ENCODE measurements around the gene CGB1.

The CGB1 gene

DNA sequence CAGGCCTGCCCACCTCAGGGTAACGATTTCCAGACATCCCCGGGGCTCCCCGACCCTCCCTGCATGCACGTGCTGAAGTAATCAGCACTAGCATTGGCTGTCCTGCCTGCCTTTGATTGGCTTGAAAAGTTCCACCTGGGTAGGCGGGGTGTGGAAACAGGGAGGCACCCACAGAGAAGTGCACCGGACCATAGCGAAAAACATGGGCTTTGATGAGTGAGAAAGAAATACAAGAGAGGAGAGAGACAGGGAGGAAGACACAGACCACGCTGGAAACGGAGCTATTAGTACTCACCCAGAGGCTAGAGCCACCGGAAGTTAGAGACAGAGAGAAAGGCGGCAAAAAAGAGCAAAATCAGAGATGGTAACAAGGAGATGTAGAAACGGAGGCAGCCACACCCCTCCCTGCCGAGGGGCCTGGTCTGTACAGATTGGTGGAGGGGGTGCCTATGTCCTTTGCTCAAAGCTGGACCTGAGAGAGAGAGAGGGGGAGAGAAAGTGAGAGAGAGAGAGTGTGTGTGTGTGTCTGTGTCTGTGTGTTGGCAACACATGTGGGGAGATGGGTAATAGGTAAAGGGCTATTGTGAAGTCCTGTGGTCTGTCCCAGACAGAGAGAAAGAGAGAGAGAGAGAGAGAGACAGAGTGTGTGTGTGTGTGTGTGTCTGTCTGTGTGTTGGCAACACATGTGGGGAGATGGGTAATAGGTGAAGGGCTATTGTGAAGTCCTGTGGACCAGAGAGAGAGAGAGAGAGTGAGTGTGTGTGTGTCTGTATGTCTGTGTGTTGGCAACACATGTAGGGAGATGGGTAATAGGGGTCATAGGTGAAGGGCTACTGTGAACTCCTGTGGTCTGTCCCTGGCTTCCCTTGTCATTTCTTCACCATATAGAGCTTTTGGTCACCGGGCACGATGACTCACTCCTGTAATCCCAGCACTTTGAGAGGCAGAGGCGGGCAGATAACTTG, 15.5 kb downstream of the CGB1 start:
- no peak for DNase-seq

DNA sequence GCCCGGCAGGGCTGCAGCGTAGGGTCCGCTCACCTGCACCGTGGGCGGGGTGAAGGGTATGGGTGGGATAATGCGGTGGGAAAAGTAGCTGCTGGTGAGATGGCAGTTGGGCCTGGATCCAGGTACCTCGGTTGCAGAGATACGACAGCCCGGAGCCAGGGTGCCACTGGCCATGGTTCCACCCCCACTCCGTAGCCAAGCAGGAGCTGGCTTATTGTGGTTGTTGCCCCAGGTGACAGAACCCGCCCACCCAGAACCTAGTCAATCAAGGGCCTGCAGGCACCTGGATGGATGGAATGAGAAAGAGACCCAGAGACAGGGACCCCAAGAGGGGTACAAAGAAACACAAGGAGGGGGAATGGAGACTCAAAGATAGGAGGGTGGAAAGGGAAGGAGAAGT, 16.4 kb downstream of the CGB1 start:
- no peak for DNase-seq

GRCh38 chr19:49019242-49019932, 17.3 kb downstream of the CGB1 start:
- peak; percentile 83 for DNase-seq

DNA sequence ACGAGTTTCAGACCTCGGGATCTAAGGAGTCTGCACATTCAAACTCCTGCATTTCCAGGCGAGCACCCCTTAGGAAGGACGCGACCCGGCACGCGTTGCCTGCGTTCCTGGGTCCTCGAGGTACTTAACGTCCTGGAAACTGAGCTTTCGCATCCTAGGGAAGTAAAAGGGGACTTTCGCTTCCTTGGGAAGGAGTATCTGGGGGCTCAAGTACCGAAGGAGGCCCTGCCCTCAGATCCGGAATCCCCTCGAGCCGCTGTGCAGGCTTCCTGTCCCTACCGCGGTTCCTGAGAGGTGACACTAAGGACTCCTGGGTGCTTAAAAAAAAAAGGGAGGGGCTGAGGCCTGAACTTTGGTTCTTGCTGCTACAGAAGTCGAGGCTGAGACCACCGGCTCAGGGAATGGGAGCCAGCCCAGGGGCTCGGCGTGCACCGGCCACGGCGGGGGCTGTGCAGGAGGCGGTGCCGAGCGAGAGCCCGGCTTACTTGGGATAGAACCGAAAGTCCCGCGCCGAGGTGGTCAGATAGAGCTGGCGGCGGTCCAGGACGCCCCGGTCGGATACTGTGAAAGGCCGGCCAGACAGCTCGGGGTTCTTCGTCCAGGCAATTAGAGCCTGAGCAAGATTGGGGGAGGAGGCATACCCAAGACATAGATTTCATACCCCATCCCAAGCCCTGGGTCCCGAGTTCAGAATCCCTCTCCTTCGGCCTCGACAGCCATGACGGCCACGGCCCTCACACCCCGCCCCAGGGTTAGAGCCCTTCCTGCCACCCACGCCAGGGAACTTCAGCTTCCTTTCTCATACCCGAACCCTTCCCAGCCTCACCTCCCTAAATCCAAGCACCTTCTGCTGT, 18.1 kb downstream of the CGB1 start:
- DNase-seq = peak; percentile 37

GRCh38 chr19:49017666-49018351, 18.9 kb downstream of the CGB1 start:
- DNase-seq = peak; percentile 76

DNA sequence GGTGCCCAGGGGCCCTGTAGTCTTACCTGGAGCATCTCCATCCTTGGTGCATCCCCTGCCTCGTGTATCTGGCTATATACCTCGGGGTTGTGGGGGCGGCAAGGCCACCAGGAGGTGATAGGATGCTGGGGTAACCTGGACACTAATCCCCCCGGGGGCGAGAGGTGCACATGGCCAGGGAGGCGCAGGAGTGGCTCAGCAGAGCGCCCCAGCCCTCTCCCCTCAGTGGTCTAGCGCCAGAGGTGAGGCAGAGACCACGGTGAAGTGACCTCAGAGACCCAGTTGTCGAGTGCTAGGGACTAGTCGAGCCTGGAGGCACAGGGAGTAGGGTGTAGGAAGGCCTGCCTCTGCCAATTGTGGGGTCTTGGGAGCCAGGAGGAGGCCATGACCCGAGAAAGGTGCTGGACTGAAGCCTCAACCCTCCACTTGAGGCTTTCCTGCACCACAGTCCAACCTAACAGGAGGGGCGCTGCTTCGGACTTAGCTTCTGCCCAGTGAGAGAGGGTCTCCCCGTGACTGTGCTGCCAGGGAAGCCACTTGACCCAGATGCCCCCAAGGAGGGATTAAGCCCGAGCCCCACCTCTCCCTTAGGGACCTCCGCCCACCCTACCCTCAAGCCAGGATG, 19.5 kb downstream of the CGB1 start, which contains the start of gene LHB:
Gene LHB, minus strand, starts transcription at position 51 of the 625 bp plus-strand sequence. Its CDS starts 10 bp downstream, at position 41.
- DNase-seq = no peak

- no peak for DNase-seq
These were observed 20.4 kb downstream of the CGB1 start for GRCh38 chr19:49016067-49016839.

GRCh38 chr19:49014870-49015255, 21.8 kb downstream of the CGB1 start:
- DNase-seq = no peak

DNA sequence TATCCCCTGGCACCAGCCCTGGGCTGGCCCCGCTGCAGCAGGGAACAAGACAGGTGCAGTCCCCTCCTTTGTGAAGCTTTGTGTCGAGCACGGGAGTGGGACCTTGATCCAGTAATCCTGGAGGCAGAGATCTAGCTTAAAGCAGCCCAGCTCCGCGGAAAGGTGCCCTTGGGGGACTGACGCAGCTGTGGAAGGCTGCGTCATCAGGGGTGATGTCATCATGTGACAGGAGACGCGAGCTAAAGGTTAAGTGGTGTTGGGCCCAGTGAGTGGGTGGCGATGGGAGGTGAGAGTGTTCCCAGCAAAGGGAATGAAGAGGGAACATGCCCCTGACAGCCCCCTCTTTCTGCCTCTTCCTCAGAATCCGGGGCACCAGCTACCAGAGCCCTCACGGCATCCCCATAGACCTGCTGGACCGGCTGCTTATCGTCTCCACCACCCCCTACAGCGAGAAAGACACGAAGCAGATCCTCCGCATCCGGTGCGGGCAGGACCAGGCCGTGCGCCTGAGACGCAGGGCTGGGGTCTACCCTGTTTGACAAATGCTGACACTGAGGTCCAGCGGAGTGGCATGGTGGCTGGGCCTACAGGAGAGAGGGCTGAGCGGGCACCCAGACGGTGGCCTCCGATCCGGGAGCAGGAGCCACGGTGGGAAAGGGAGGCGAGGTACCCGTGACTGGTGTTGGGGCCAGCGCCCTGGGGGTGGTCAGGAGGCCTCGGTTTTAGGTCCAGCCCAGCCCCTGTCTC, 22.4 kb downstream of the CGB1 start:
- DNase-seq = no peak

DNA sequence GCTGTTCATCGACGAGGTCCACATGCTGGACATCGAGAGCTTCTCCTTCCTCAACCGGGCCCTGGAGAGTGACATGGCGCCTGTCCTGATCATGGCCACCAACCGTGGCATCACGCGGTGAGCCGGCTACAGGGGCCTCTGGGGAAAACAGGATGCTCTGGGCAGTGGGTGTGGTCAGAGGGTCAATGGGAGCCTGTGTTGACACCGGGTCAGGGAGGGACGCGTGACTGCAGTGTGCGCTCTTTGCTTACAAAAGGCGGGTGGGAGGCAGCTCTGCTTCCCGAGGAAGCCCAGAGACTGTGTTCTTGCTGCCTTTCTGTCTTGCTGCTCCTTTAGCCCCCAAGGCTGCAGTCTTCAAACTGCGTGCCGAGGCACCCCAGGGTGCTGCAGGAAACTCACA, 25.5 kb downstream of the CGB1 start:
- DNase-seq = no peak

DNA sequence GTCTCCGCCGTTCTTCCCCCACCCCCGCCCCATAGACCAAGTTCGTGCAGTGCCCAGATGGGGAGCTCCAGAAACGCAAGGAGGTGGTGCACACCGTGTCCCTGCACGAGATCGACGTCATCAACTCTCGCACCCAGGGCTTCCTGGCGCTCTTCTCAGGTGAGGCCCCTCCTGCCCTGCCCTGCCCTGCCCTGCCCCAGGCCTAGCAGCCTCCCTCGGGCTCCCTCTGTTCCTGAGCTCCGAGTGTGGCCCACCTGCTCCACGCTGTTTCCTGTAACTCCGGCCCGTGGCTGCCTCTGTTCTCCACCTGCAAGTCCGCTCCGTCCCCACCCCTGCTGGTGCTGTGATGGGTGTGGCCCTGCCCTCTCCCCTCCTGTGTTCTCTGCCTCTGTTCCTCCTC, 26.2 kb downstream of the CGB1 start:
- DNase-seq = no peak

DNA sequence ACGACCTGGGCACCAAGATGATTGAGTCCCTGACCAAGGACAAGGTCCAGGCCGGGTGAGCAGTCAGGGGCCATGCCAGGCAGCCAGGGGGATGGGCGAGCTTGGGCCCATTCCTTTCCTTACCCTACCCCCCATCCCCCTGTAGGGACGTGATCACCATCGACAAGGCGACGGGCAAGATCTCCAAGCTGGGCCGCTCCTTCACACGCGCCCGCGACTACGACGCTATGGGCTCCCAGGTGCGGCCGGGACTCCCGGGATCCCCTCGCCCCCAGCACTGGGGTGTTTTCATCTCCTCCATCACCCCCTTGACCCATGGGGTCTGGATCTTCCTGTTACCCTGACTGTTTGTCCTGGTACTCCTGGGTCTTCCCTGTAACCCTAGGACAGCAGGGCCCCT, 26.9 kb downstream of the CGB1 start:
- DNase-seq = no peak

DNA sequence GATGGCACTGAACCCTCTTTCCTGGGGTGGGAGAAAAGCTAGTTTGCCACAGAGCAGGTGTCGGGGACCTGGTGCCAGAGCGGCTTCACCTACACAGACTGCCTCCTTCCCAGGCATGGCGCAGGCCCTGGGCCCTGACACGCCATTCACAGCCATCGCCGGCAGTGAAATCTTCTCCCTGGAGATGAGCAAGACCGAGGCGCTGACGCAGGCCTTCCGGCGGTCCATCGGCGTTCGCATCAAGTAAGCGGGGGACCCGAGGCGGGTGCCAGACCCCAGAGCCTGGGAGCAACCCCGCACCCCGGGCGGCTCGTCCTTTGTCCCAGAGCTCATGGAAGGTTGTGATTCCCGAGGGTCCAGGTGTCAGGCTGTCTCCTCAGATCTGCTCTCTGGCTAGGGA, 29.8 kb downstream of the CGB1 start:
- DNase-seq = no peak

- no peak for DNase-seq
These were observed 31.6 kb downstream of the CGB1 start for GRCh38 chr19:49004964-49005614.

DNA sequence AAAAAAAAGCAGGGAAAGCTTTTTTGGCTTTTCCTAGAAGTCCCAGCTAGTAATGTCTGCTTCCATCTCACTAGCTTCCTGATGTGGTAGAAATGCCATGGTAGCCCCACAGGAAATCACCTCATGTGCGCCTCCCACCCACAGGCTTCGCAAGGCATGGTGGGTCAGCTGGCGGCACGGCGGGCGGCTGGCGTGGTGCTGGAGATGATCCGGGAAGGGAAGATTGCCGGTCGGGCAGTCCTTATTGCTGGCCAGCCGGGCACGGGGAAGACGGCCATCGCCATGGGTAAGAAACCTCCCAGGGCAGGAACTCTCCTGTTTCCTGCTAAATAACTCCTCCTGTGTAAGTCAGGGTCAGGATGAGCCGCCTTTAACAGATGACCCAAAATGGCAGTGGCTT, 32.6 kb downstream of the CGB1 start:
- no peak for DNase-seq

DNA sequence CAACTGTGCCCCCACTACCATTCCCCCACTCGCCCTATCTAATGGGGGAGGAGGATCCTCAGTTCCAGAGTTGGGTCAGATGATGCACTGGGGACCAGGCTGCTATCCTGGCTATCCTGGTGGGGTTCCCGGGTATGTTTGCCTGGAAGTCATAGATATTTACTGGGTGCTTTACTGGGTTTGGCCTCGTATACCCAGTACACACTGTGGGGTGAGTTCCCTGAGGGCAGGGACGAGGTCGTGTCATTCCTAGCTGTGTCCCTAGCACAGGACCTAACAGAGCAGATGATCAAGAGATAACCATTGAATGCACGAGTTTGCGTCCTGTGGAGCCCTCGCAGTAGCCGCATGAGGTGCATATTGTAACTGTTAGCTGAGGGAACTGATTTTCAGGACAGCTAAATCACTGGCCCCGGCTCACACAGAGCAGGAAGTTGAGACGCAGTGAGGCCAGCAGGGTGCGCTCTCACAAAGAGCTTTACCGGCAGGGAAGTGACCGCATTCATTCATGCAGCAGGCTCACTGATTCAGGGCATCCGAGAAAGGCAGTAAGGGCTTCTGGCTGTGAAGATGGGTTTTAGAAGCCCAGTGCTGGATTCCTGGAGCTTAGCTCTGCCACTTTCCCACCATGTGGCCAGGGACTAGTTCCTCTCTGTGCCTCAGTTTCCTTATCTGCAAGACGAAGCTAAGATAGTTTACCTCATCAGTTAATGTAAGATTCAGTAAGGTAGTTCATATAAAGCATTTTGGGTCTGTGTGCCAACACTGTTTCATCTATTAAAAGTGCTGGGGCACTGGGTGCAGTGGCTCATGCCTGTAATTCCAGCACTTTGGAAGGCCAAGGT, 37.0 kb downstream of the CGB1 start:
- peak; percentile 79 for DNase-seq

GRCh38 chr19:48997972-48998371, 38.7 kb downstream of the CGB1 start:
- peak; percentile 81 for DNase-seq

GRCh38 chr19:48994035-48994386, 42.7 kb downstream of the CGB1 start:
- no peak for DNase-seq

Measured in stimulated activated CD8-positive, alpha-beta memory T cell treated with anti-CD3 and anti-CD28 coated beads, Interleukin-4, amount 100 ng/mL, for 48 hours (primary cell).